ELF-1 (cell line): ENCODE results near the gene ARL6IP1.
A peak's percentile ranks its signal among the peaks of the same experiment; 100 is the strongest.
"Not testable (repeated sequence)": the region's sequence is repeated elsewhere in the genome, so short reads cannot be mapped to it uniquely, and the experiment has no call there.

Experiments used
- DNase-seq: peaks from one replicate; pipeline ENCODE4 v3.0.0-alpha.2; 2016; ENCODE audit warnings: low read depth, low spot score

ARL6IP1 gene

GRCh38 chr16:18799500-18799899 is 1.8 kb downstream of the ARL6IP1 start:
- DNase-seq, result no peak

- DNase-seq, result no peak
Measured at GRCh38 chr16:18797746-18798145, 3.6 kb downstream of the ARL6IP1 start.

- DNase-seq, result no peak
Measured at GRCh38 chr16:18796377-18796776, 5.0 kb downstream of the ARL6IP1 start.

- DNase-seq, result no peak
Measured at GRCh38 chr16:18792836-18793433, 8.4 kb downstream of the ARL6IP1 start.

- peak; percentile 98 for DNase-seq
Measured at GRCh38 chr16:18789850-18790706, 11.3 kb downstream of the ARL6IP1 start, which contains the start of gene RPS15A. Gene RPS15A (minus strand): TSS chr16:18790334. CDS start chr16:18789113, 1,221 bp downstream.

- DNase-seq, result no peak
Measured at GRCh38 chr16:18789515-18789849, 11.9 kb downstream of the ARL6IP1 start.

- DNase-seq, result no peak
Measured at GRCh38 chr16:18788828-18789514, 12.4 kb downstream of the ARL6IP1 start.

GRCh38 chr16:18784917-18785623 is 16.3 kb downstream of the ARL6IP1 start:
- DNase-seq, result no peak

- no peak for DNase-seq
Measured at GRCh38 chr16:18783430-18784341, 17.7 kb downstream of the ARL6IP1 start.

- DNase-seq, result no peak
Measured at GRCh38 chr16:18782697-18783429, 18.5 kb downstream of the ARL6IP1 start.

GRCh38 chr16:18781232-18781631 is 20.1 kb downstream of the ARL6IP1 start:
- DNase-seq, result not testable (repeated sequence)

- not testable (repeated sequence) for DNase-seq
Measured at GRCh38 chr16:18780460-18781026, 20.8 kb downstream of the ARL6IP1 start.

- DNase-seq, result not testable (repeated sequence)
Measured at GRCh38 chr16:18777664-18778063, 23.7 kb downstream of the ARL6IP1 start.

GRCh38 chr16:18776334-18776733 is 25.0 kb downstream of the ARL6IP1 start:
- DNase-seq, result not testable (repeated sequence)

GRCh38 chr16:18774651-18775050 is 26.7 kb downstream of the ARL6IP1 start:
- not testable (repeated sequence) for DNase-seq

- not testable (repeated sequence) for DNase-seq
Measured at GRCh38 chr16:18772171-18772570, 29.2 kb downstream of the ARL6IP1 start.

- DNase-seq, result not testable (repeated sequence)
Measured at GRCh38 chr16:18770336-18770962, 30.9 kb downstream of the ARL6IP1 start.

- DNase-seq, result not testable (repeated sequence)
Measured at GRCh38 chr16:18767217-18767616, 34.1 kb downstream of the ARL6IP1 start.

GRCh38 chr16:18762713-18763112 is 38.6 kb downstream of the ARL6IP1 start:
- not testable (repeated sequence) for DNase-seq
